ENCODE results near the gene CCDC57.

- TF ChIP-seq, protein P1, sequence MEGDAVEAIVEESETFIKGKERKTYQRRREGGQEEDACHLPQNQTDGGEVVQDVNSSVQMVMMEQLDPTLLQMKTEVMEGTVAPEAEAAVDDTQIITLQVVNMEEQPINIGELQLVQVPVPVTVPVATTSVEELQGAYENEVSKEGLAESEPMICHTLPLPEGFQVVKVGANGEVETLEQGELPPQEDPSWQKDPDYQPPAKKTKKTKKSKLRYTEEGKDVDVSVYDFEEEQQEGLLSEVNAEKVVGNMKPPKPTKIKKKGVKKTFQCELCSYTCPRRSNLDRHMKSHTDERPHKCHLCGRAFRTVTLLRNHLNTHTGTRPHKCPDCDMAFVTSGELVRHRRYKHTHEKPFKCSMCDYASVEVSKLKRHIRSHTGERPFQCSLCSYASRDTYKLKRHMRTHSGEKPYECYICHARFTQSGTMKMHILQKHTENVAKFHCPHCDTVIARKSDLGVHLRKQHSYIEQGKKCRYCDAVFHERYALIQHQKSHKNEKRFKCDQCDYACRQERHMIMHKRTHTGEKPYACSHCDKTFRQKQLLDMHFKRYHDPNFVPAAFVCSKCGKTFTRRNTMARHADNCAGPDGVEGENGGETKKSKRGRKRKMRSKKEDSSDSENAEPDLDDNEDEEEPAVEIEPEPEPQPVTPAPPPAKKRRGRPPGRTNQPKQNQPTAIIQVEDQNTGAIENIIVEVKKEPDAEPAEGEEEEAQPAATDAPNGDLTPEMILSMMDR (IDR thresholded peaks at IDR 0.05; ENCODE audit: insufficient read depth, low read length, poor library complexity, severe bottlenecking), result no peak
- TF ChIP-seq EZH2phosphoT487 (conservative IDR thresholded peaks at IDR 0.05; ENCODE audit: low read length), result no peak
These were observed 11.7 kb downstream of the CCDC57 start for GRCh38 chr17:82200743-82201497.

Data from SU-DHL-6 (cell line).